GM23248 (cell line): ENCODE data around the gene GLIS2.

ENCODE experiments used
- EZH2 ChIP-seq: fragments of 200-600 bp; sonication (generic); IDR thresholded peaks from 2 replicates; pipeline ENCODE4 v1.6.1; 2018; ENCODE audit warnings: antibody characterized with exemption, mild to moderate bottlenecking; ENCODE audit not compliant: insufficient read depth, poor library complexity, severe bottlenecking
- EZH2phosphoT487 ChIP-seq: fragments of 200-600 bp; sonication (generic); IDR thresholded peaks from 2 replicates; pipeline ENCODE4 v1.6.1; 2018; ENCODE audit warnings: antibody characterized with exemption, moderate library complexity, mild to moderate bottlenecking, low read depth; ENCODE audit not compliant: insufficient read depth

DNA sequence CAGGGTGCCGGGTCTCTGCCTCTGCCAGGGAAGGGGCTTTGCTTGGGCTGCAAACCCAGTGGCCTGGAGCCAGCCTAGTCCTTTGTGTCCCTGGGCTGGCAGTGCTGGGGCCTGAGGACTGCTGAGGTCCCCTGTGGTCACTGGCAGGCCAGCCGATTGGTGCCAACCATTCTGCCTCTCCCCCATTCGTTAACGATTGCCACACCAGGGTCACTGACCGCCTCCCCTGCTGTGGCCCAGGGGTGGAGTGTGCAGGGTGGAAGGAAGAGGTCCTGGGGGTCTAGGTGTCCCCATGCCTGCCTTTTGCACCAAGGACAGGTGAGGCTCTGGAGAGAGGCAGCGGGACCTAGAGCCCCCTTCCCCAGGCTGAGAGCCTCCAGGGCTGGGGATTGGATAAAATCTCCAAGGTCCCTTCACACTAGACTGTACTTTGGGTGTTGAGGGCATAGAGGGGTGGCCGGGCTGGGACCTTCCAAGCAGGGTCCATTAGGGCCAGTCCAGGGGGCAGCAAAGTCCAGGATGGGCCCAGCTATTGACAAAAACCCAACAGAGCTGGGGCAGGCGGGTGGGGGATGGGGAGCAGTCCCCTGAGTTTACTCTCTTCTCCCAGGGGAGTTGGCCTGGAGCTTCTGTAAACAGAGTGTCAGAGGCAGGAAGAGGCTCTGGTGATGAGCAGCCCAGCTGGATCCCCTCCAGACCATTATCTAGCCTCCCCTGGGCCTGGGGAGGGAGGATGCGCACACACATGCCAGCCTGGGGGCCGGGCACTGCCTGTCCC lies 56.9 kb downstream of the GLIS2 start:
- no peak for TF ChIP-seq EZH2
- TF ChIP-seq EZH2phosphoT487: no peak
